SK-N-SH (cell line): ENCODE data around the gene OR1J2. TPM values are rescaled to one million over a fixed set of nuclear protein-coding genes. Genes with fewer than 3 reads are reported as not detected.

Experiments used
- CTCF ChIA-PET: fragments of 300-600, 350-600 bp; formaldehyde crosslinking; extraction: SDS; loops from one replicate; lab custom pipeline; 2021; lab: Yijun Ruan, JAX
- POLR2A ChIA-PET: fragments of 350-600 bp; sonication (Branson Sonifier 250); formaldehyde crosslinking; extraction: SDS; loops from one replicate; lab custom pipeline; 2020; ENCODE audit warnings: antibody characterized with exemption, inconsistent platforms; lab: Yijun Ruan, JAX
- DNase-seq: peaks from one replicate; pipeline ENCODE4 v3.0.0; 2012
- H2AFZ ChIP-seq: fragments of 200-600 bp; sonication (generic); 2 replicates; pipeline ENCODE4 v1.8.1; 2016; ENCODE audit warnings: antibody characterized with exemption, mild to moderate bottlenecking, low read depth
- H3F3A ChIP-seq: fragments of 200-600 bp; sonication (generic); replicated peaks from 2 replicates; pipeline ENCODE3; 2016; ENCODE audit warnings: antibody characterized with exemption, mild to moderate bottlenecking; ENCODE audit not compliant: insufficient read depth
- H3K27ac ChIP-seq, 2 experiments: fragments of 200-500 bp in 1 of 2; fragments of 200-600 bp in 1 of 2; sonication (Bioruptor generic) in 1 of 2; sonication (generic), shearing (Covaris generic) in 1 of 2; 2 replicates each; pipeline versions ENCODE4 v1.5.1 to v1.6.1; 2014 to 2016; ENCODE audit warnings: low read depth in 2 of 2, inconsistent platforms in 1 of 2, low read length in 1 of 2, mild to moderate bottlenecking in 1 of 2, mixed read lengths in 1 of 2
- H3K27me3 ChIP-seq: fragments of 200-600 bp; sonication (generic), shearing (Covaris generic); 2 replicates; pipeline ENCODE4 v1.6.1; 2016; ENCODE audit warnings: mixed run types; ENCODE audit not compliant: insufficient read depth
- H3K36me3 ChIP-seq, 2 experiments: fragments of 200-500 bp in 1 of 2; fragments of 200-600 bp in 1 of 2; sonication (Bioruptor generic) in 1 of 2; sonication (generic) in 1 of 2; replicated peaks in 1 of 2; 2 replicates each; pipeline versions ENCODE3 to v1.5.1; 2014 to 2016; ENCODE audit warnings: low read length in 1 of 2, mild to moderate bottlenecking in 1 of 2; ENCODE audit not compliant: insufficient read depth in 2 of 2, control insufficient read depth in 1 of 2
- H3K4me1 ChIP-seq, 2 experiments: fragments of 200-500 bp in 1 of 2; fragments of 200-600 bp in 1 of 2; sonication (Bioruptor generic) in 1 of 2; sonication (generic), shearing (Covaris generic) in 1 of 2; 2 replicates each; pipeline versions ENCODE4 v1.5.1 to v1.6.1; 2014 to 2016; ENCODE audit warnings: low read depth in 1 of 2, low read length in 1 of 2, mixed run types in 1 of 2; ENCODE audit not compliant: insufficient read depth in 2 of 2, control insufficient read depth in 1 of 2
- H3K4me2 ChIP-seq: fragments of 200-600 bp; sonication (generic), shearing (Covaris generic); 2 replicates; pipeline ENCODE4 v1.6.1; 2017; ENCODE audit warnings: mixed run types
- H3K4me3 ChIP-seq, 2 experiments: fragments of 200-500 bp in 1 of 2; fragments of 200-600 bp in 1 of 2; sonication (Bioruptor generic) in 1 of 2; sonication (generic), shearing (Covaris generic) in 1 of 2; 2 replicates each; pipeline versions ENCODE4 v1.5.1 to v1.8.1; 2014 to 2016; ENCODE audit warnings: low read depth in 2 of 2, inconsistent platforms in 1 of 2, low read length in 1 of 2, mild to moderate bottlenecking in 1 of 2, mixed read lengths in 1 of 2, moderate library complexity in 1 of 2
- H3K79me2 ChIP-seq: fragments of 200-600 bp; sonication (generic); 2 replicates; pipeline ENCODE4 v1.8.1; 2017; ENCODE audit warnings: mild to moderate bottlenecking; ENCODE audit not compliant: insufficient read depth
- H3K9ac ChIP-seq: fragments of 200-600 bp; sonication (generic); 2 replicates; pipeline ENCODE4 v1.6.1; 2017; ENCODE audit warnings: mixed run types
- H3K9me2 ChIP-seq: fragments of 200-600 bp; sonication (generic); 2 replicates; pipeline ENCODE4 v1.6.1; 2017; ENCODE audit warnings: mixed run types
- H3K9me3 ChIP-seq: fragments of 200-600 bp; sonication (generic); 2 replicates; pipeline ENCODE4 v1.6.1; 2017; ENCODE audit warnings: mixed run types, mild to moderate bottlenecking, moderate library complexity
- H4K20me1 ChIP-seq: fragments of 200-600 bp; sonication (generic); 2 replicates; pipeline ENCODE4 v1.6.1; 2017; ENCODE audit warnings: mild to moderate bottlenecking, mixed run types; ENCODE audit not compliant: insufficient read depth
- CHD2 ChIP-seq: fragments of 150-350 bp; IDR thresholded peaks from 2 replicates; pipeline ENCODE4 v1.6.1; 2018; ENCODE audit warnings: low read length; ENCODE audit not compliant: partially characterized antibody
- FOXJ3 ChIP-seq: sonication (generic); formaldehyde crosslinking; IDR thresholded peaks from 2 replicates; pipeline ENCODE4 v1.5.1; 2020; ENCODE audit warnings: mild to moderate bottlenecking, missing genetic modification reagents
- FOXM1 ChIP-seq: IDR thresholded peaks from 2 replicates; pipeline ENCODE4 v1.4.0; 2012; ENCODE audit warnings: low read depth, mild to moderate bottlenecking
- GABPA ChIP-seq: IDR thresholded peaks from 2 replicates; pipeline ENCODE4 v1.4.0; 2012; ENCODE audit warnings: low read depth, mild to moderate bottlenecking
- GATA2 ChIP-seq: sonication (generic); formaldehyde crosslinking; IDR thresholded peaks from 2 replicates; pipeline ENCODE4 v1.5.0; 2020; ENCODE audit warnings: mild to moderate bottlenecking, missing genetic modification reagents
- JUND ChIP-seq: IDR thresholded peaks from 2 replicates; pipeline ENCODE4 v1.4.0; 2012
- MXI1 ChIP-seq: IDR thresholded peaks from 2 replicates; pipeline ENCODE4 v1.6.1; 2012; ENCODE audit warnings: mild to moderate bottlenecking, low read depth, low read length, improper control_type of control experiment
- NFIC ChIP-seq: IDR thresholded peaks from 2 replicates; pipeline ENCODE4 v1.4.0; 2012; ENCODE audit warnings: borderline replicate concordance
- RAD21 ChIP-seq: IDR thresholded peaks from 2 replicates; pipeline ENCODE4 v1.6.1; 2012; ENCODE audit warnings: mild to moderate bottlenecking, low read length
- RCOR1 ChIP-seq: fragments of 150-350 bp; IDR thresholded peaks from 2 replicates; pipeline ENCODE4 v1.6.1; 2017; ENCODE audit warnings: antibody characterized with exemption, low read length
- SIN3A ChIP-seq: IDR thresholded peaks from 2 replicates; pipeline ENCODE4 v1.6.1; 2012; ENCODE audit warnings: low read depth, mild to moderate bottlenecking, low read length, moderate library complexity, borderline replicate concordance
- SMC3 ChIP-seq: IDR thresholded peaks from 2 replicates; pipeline ENCODE4 v1.6.1; 2012; ENCODE audit warnings: low read depth, low read length, improper control_type of control experiment
- YY1 ChIP-seq: IDR thresholded peaks from 2 replicates; pipeline ENCODE4 v1.4.0; 2012; ENCODE audit warnings: low read depth, mild to moderate bottlenecking
- WGBS: methylation state at CpG from one replicate; pipeline ENCODE4 v1.1.6; 2017; ENCODE audit warnings: low lambda C conversion rate; 5-methylcytosine and 5-hydroxymethylcytosine counted together
- polyA plus RNA-seq, 3 experiments: library from polyadenylated mRNA; depleted of rRNA; stranded (reverse); fragments of >200 nt; gene quantifications; 2 replicates each; pipeline ENCODE4 v1.2.3, GENCODE V29; 2012
- TF ChIP-seq, protein P1 (sequence below): fragments of 200-600 bp; sonication (generic); IDR thresholded peaks from 2 replicates; pipeline ENCODE4 v1.6.1; 2017; ENCODE audit warnings: antibody characterized with exemption, mild to moderate bottlenecking, moderate library complexity
- TF ChIP-seq, protein P2 (sequence below): IDR thresholded peaks from 2 replicates; pipeline ENCODE4 v1.6.1; 2012; ENCODE audit warnings: mild to moderate bottlenecking, low read depth, low read length, moderate library complexity
- TF ChIP-seq, protein P3 (sequence below): fragments of 150-350 bp; IDR thresholded peaks from 2 replicates; pipeline ENCODE4 v1.6.1; 2016; ENCODE audit warnings: mild to moderate bottlenecking, low read depth, low read length
- TF ChIP-seq, protein P4 (sequence below): IDR thresholded peaks from 2 replicates; pipeline ENCODE4; 2012
- TF ChIP-seq, protein P5 (sequence below): IDR thresholded peaks from 2 replicates; pipeline ENCODE4 v1.4.0; 2012; ENCODE audit warnings: low read depth, borderline replicate concordance
- TF ChIP-seq, protein P6 (sequence below): fragments of 150-350 bp; IDR thresholded peaks from 2 replicates; pipeline ENCODE4 v1.6.1; 2017; ENCODE audit warnings: antibody characterized with exemption, low read length, low read depth, borderline replicate concordance

OR1J2 gene
- polyA plus RNA-seq, 1 of the 3 experiments (the other 2 are of a cell fraction): not detected

DNA sequence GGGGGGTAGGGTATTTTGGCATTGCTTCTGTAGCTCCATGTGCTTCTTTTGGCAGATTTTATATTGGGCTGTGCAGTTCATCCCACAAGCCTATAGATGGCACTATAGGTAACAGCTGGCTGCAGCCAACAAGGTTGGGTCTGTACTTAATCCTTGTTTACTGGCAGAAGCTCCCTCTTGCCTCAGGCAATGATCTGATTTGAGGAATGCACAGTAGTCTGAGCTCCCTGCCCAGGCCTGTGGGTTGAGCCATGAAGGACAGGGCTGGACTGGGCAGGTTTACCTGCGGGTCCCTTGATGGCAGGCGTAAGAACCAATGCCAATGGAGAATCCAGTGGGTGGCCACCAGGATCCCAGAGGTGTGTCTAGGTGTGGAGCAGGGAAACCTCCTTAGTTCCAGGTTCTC, 11.7 kb upstream of the OR1J2 start:
- no peaks in the 10 kb centered on the region for H3K9me2 ChIP-seq
- CTCF ChIA-PET: interaction anchor here (0.6 to 3.9 kb wide), 39 partner anchors 8 to 1034 kb away, joined by 3 to 30 read pairs (median 4); partner anchors contain the start of genes OR1J1 and OR1J4
- DNase-seq: peak; percentile 45
- no peak overlapping the region for H3K27ac ChIP-seq
- no peak overlapping the region for H3K4me3 ChIP-seq
- POLR2A ChIA-PET: interaction anchor here (0.6 kb wide), 1 partner anchor 324 kb away, joined by 4 read pairs; no protein-coding TSS in a partner anchor
- H3K9me3 ChIP-seq: no peaks in the 10 kb centered on the region
- H4K20me1 ChIP-seq: no peaks in the 10 kb centered on the region
- H3K79me2 ChIP-seq: no peaks in the 10 kb centered on the region
- H3K36me3 ChIP-seq: no peaks in the 10 kb centered on the region
- no peak overlapping the region for H3K4me2 ChIP-seq
- no peak overlapping the region for H2AFZ ChIP-seq
- no peaks in the 10 kb centered on the region for H3F3A ChIP-seq
- 63% methylated on average over 2 of the region's 2 CpGs for WGBS
- TF ChIP-seq NFIC (no peak), RCOR1 (no peak), SMC3 (peak; percentile 43), RAD21 (peak; percentile 59), CHD2 (no peak)
- TF ChIP-seq, protein P1, sequence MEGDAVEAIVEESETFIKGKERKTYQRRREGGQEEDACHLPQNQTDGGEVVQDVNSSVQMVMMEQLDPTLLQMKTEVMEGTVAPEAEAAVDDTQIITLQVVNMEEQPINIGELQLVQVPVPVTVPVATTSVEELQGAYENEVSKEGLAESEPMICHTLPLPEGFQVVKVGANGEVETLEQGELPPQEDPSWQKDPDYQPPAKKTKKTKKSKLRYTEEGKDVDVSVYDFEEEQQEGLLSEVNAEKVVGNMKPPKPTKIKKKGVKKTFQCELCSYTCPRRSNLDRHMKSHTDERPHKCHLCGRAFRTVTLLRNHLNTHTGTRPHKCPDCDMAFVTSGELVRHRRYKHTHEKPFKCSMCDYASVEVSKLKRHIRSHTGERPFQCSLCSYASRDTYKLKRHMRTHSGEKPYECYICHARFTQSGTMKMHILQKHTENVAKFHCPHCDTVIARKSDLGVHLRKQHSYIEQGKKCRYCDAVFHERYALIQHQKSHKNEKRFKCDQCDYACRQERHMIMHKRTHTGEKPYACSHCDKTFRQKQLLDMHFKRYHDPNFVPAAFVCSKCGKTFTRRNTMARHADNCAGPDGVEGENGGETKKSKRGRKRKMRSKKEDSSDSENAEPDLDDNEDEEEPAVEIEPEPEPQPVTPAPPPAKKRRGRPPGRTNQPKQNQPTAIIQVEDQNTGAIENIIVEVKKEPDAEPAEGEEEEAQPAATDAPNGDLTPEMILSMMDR: peak; percentile 78
- no peaks in the 10 kb centered on the region for H3K27me3 ChIP-seq
- no peak overlapping the region for H3K9ac ChIP-seq
- H3K4me1 ChIP-seq: no peaks in the 10 kb centered on the region; a peak in 1 of 4 replicates

DNA sequence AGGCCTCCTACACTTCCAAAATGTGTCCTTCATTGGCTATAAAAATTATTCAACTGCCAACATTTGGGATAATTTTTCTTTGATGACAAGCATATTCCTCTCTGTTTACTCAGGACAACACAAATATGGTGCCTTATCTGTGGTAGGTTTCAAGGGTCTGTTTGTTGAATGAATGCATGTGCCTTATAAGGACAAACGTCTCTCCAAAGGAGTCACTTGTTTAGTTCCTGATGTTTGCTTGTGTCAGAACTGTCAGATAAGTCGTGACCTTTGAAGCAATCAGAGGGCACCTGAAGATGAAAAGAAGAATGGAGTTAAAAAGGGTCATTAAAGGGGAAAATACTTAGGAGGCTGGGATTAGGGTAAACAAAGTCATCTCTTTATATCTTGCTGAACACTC, 3.6 kb upstream of the OR1J2 start:
- Histone ChIP-seq H3K27me3 (peaks cover 21% of the 10 kb centered on the region; the same call in 1 of the 2 replicates), H3K9me2 (no peaks in the 10 kb centered on the region), H3K36me3 (no peaks in the 10 kb centered on the region), H3K4me3 (no peak overlapping the region), H3K27ac (no peak overlapping the region), H3K9ac (no peak overlapping the region), H3F3A (no peaks in the 10 kb centered on the region), H3K79me2 (no peaks in the 10 kb centered on the region), H3K4me2 (no peak overlapping the region), H4K20me1 (no peaks in the 10 kb centered on the region), H2AFZ (no peak overlapping the region), H3K4me1 (no peaks in the 10 kb centered on the region), H3K9me3 (no peaks in the 10 kb centered on the region)
- POLR2A ChIA-PET: no interaction called here
- no peak for DNase-seq
- WGBS: 5% methylated on average over 2 of the region's 2 CpGs
- CTCF ChIA-PET: interaction anchor here (1.0 kb wide), 1 partner anchor 8 kb away, joined by 3 read pairs; no protein-coding TSS in a partner anchor
- TF ChIP-seq SMC3 (no peak), YY1 (no peak), GABPA (no peak), FOXM1 (no peak), GATA2 (no peak), MXI1 (no peak), SIN3A (no peak), FOXJ3 (CRISPR knock-in tag) (no peak), JUND (no peak)
- TF ChIP-seq, protein P2, sequence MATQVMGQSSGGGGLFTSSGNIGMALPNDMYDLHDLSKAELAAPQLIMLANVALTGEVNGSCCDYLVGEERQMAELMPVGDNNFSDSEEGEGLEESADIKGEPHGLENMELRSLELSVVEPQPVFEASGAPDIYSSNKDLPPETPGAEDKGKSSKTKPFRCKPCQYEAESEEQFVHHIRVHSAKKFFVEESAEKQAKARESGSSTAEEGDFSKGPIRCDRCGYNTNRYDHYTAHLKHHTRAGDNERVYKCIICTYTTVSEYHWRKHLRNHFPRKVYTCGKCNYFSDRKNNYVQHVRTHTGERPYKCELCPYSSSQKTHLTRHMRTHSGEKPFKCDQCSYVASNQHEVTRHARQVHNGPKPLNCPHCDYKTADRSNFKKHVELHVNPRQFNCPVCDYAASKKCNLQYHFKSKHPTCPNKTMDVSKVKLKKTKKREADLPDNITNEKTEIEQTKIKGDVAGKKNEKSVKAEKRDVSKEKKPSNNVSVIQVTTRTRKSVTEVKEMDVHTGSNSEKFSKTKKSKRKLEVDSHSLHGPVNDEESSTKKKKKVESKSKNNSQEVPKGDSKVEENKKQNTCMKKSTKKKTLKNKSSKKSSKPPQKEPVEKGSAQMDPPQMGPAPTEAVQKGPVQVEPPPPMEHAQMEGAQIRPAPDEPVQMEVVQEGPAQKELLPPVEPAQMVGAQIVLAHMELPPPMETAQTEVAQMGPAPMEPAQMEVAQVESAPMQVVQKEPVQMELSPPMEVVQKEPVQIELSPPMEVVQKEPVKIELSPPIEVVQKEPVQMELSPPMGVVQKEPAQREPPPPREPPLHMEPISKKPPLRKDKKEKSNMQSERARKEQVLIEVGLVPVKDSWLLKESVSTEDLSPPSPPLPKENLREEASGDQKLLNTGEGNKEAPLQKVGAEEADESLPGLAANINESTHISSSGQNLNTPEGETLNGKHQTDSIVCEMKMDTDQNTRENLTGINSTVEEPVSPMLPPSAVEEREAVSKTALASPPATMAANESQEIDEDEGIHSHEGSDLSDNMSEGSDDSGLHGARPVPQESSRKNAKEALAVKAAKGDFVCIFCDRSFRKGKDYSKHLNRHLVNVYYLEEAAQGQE: no peak
- TF ChIP-seq, protein P3, sequence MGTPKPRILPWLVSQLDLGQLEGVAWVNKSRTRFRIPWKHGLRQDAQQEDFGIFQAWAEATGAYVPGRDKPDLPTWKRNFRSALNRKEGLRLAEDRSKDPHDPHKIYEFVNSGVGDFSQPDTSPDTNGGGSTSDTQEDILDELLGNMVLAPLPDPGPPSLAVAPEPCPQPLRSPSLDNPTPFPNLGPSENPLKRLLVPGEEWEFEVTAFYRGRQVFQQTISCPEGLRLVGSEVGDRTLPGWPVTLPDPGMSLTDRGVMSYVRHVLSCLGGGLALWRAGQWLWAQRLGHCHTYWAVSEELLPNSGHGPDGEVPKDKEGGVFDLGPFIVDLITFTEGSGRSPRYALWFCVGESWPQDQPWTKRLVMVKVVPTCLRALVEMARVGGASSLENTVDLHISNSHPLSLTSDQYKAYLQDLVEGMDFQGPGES: no peak
- TF ChIP-seq, protein P4, sequence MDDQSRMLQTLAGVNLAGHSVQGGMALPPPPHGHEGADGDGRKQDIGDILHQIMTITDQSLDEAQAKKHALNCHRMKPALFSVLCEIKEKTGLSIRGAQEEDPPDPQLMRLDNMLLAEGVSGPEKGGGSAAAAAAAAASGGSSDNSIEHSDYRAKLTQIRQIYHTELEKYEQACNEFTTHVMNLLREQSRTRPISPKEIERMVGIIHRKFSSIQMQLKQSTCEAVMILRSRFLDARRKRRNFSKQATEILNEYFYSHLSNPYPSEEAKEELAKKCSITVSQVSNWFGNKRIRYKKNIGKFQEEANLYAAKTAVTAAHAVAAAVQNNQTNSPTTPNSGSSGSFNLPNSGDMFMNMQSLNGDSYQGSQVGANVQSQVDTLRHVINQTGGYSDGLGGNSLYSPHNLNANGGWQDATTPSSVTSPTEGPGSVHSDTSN: no peak
- TF ChIP-seq, protein P5, sequence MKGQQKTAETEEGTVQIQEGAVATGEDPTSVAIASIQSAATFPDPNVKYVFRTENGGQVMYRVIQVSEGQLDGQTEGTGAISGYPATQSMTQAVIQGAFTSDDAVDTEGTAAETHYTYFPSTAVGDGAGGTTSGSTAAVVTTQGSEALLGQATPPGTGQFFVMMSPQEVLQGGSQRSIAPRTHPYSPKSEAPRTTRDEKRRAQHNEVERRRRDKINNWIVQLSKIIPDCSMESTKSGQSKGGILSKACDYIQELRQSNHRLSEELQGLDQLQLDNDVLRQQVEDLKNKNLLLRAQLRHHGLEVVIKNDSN: no peak
- TF ChIP-seq, protein P6, sequence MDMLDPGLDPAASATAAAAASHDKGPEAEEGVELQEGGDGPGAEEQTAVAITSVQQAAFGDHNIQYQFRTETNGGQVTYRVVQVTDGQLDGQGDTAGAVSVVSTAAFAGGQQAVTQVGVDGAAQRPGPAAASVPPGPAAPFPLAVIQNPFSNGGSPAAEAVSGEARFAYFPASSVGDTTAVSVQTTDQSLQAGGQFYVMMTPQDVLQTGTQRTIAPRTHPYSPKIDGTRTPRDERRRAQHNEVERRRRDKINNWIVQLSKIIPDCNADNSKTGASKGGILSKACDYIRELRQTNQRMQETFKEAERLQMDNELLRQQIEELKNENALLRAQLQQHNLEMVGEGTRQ: no peak
